ENCODE data around the gene VASP. TPM values are rescaled to one million over a fixed set of nuclear protein-coding genes. Genes with fewer than 3 reads are reported as not detected.

VASP gene
- total and polyA plus RNA-seq, 7 donors: 13.5 to 76.3 (median 22.7) TPM

DNA sequence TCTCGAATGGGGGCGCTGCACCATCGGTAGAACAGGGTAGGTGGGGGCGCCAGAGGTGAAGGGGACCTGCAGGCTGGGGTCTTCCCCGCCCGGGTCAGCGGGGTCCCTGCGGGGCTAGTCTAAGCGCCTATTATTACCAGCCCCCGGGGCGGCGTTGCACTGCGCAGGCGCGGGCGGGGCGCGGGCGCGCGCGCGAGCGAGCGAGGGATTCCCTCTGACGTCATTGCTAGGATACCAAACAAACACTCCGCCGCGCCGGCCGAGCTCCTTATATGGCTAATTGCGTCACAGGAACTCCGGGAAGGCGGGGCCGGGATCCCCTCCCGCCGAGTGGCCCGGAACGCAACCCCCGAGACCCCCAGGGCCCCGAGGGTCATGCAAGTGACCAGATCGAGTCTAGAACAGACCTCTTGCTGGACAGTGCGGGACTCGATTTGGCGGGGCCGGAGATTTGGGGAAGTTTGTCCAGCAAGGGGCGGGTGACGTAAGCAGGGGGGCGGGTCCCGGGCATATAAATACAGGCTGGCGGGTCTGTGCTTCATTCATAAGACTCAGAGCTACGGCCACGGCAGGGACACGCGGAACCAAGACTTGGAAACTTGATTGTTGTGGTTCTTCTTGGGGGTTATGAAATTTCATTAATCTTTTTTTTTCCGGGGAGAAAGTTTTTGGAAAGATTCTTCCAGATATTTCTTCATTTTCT lies 39.7 kb upstream of the VASP start, which contains the start of gene FOSB:
TSS of gene FOSB (plus strand) at position 541 of the 703 bp plus-strand sequence. CDS start 591 bp downstream, outside the sequence.
- intact Hi-C loops (cut with DNase I): no loop called here
- Histone ChIP-seq H3K9me3 (no peaks in the 10 kb centered on the region), H3K4me3 (peak within 1 kb of the TSS; percentile 86), H3K27me3 (ENCODE audit: insufficient read depth in 3 of 3, low read length in 2 of 3) (no peaks in the 10 kb centered on the region), H3K4me1 (peaks cover 13% of the 10 kb centered on the region), H3K27ac (peak within 1 kb of the TSS; percentile 88), H3K36me3 (ENCODE audit: insufficient read depth in 1 of 2, low read depth in 1 of 2) (no peaks in the 10 kb centered on the region)
- ATAC-seq: peak; percentile 69 to 77 (median 72)
- TF ChIP-seq, protein P1, sequence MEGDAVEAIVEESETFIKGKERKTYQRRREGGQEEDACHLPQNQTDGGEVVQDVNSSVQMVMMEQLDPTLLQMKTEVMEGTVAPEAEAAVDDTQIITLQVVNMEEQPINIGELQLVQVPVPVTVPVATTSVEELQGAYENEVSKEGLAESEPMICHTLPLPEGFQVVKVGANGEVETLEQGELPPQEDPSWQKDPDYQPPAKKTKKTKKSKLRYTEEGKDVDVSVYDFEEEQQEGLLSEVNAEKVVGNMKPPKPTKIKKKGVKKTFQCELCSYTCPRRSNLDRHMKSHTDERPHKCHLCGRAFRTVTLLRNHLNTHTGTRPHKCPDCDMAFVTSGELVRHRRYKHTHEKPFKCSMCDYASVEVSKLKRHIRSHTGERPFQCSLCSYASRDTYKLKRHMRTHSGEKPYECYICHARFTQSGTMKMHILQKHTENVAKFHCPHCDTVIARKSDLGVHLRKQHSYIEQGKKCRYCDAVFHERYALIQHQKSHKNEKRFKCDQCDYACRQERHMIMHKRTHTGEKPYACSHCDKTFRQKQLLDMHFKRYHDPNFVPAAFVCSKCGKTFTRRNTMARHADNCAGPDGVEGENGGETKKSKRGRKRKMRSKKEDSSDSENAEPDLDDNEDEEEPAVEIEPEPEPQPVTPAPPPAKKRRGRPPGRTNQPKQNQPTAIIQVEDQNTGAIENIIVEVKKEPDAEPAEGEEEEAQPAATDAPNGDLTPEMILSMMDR (IDR thresholded peaks at IDR 0.05): no peak
- WGBS, 3 donors: 0 to 1% (median 1%) methylated on average over 55 to 56 of the region's 56 CpGs
- peak; percentile 94 to 97 for DNase-seq

DNA sequence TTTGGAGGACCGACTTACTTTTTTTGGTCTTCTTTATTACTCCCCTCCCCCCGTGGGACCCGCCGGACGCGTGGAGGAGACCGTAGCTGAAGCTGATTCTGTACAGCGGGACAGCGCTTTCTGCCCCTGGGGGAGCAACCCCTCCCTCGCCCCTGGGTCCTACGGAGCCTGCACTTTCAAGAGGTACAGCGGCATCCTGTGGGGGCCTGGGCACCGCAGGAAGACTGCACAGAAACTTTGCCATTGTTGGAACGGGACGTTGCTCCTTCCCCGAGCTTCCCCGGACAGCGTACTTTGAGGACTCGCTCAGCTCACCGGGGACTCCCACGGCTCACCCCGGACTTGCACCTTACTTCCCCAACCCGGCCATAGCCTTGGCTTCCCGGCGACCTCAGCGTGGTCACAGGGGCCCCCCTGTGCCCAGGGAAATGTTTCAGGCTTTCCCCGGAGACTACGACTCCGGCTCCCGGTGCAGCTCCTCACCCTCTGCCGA lies 39.1 kb upstream of the VASP start:
- DNase-seq (peak; percentile 40 to 64), ATAC-seq (peak in 2 of 4 donors; percentile 3 to 4)
- Histone ChIP-seq H3K9me3 (no peaks in the 10 kb centered on the region), H3K4me3 (peak overlapping the region; percentile 86), H3K27ac (peak overlapping the region; percentile 88), H3K27me3 (ENCODE audit: insufficient read depth in 3 of 3, low read length in 2 of 3) (no peaks in the 10 kb centered on the region), H3K36me3 (ENCODE audit: insufficient read depth in 1 of 2, low read depth in 1 of 2) (no peaks in the 10 kb centered on the region), H3K4me1 (peaks cover 13% of the 10 kb centered on the region)
- 0 to 1% (median 0%) methylated on average over 31 of the region's 31 CpGs for WGBS, 3 donors
- intact Hi-C loops (cut with DNase I): no loop called here
- TF ChIP-seq, protein P1 (IDR thresholded peaks at IDR 0.05): no peak

- DNase-seq (no peak), ATAC-seq (peak; percentile 4 to 19 (median 12))
- 0 to 1% (median 1%) methylated on average over 16 to 19 of the region's 19 CpGs for WGBS, 3 donors
- Histone ChIP-seq H3K36me3 (ENCODE audit: insufficient read depth in 1 of 2, low read depth in 1 of 2) (no peaks in the 10 kb centered on the region), H3K27ac (peak overlapping the region; percentile 88), H3K4me3 (peak overlapping the region; percentile 86), H3K27me3 (ENCODE audit: insufficient read depth in 3 of 3, low read length in 2 of 3) (no peaks in the 10 kb centered on the region), H3K9me3 (no peaks in the 10 kb centered on the region), H3K4me1 (peaks cover 13% of the 10 kb centered on the region)
- intact Hi-C loops (cut with DNase I): no loop called here
- TF ChIP-seq, protein P1 (IDR thresholded peaks at IDR 0.05): no peak
Measured at GRCh38 chr19:45468803-45469131, 38.5 kb upstream of the VASP start.

- intact Hi-C loops (cut with DNase I): no loop called here
- Histone ChIP-seq H3K27ac (peak overlapping the region; percentile 88), H3K9me3 (no peaks in the 10 kb centered on the region), H3K27me3 (ENCODE audit: insufficient read depth in 3 of 3, low read length in 2 of 3) (no peaks in the 10 kb centered on the region), H3K4me1 (peaks cover 13% of the 10 kb centered on the region), H3K4me3 (peak overlapping the region; percentile 86), H3K36me3 (ENCODE audit: insufficient read depth in 1 of 2, low read depth in 1 of 2) (no peaks in the 10 kb centered on the region)
- ATAC-seq (peak; percentile 90 to 92 (median 90)), DNase-seq (peak; percentile 94 to 96)
- TF ChIP-seq, protein P1 (IDR thresholded peaks at IDR 0.05): no peak
- WGBS, 3 donors: 0 to 1% (median 0%) methylated on average over 53 to 66 of the region's 66 CpGs
Measured at GRCh38 chr19:45469132-45469944, 37.9 kb upstream of the VASP start.

Measured in psoas muscle (tissue), 8 donors.